Activated naive CD8-positive, alpha-beta T cell treated with anti-CD3 and anti-CD28 coated beads, Interleukin-2, amount 50 U/mL, for 24 hours (primary cell): ENCODE measurements around the gene CD320.

Experiments used
- ATAC-seq: fragments of 150-1000 bp; cut with Tn5 transposase; one replicate; pipeline ENCODE4 v1.10.0; 2021
- DNase-seq: peaks from one replicate; pipeline ENCODE4 v3.0.0; 2021
- H3K27ac Mint-ChIP-seq: one replicate; pipeline ENCODE4 v1.8.0; 2021; ENCODE audit warnings: mild to moderate bottlenecking, mixed read lengths
- H3K27me3 Mint-ChIP-seq: one replicate; pipeline ENCODE4 v1.8.0; 2021; ENCODE audit warnings: mixed read lengths
- H3K36me3 Mint-ChIP-seq: one replicate; pipeline ENCODE4 v1.8.0; 2021; ENCODE audit warnings: low read depth, mixed read lengths
- H3K4me1 Mint-ChIP-seq: one replicate; pipeline ENCODE4 v1.8.0; 2021; ENCODE audit warnings: mixed read lengths
- H3K4me3 Mint-ChIP-seq: one replicate; pipeline ENCODE4 v1.8.0; 2021; ENCODE audit warnings: mild to moderate bottlenecking, moderate library complexity, mixed read lengths
- H3K9me3 Mint-ChIP-seq: one replicate; pipeline ENCODE4 v1.8.0; 2021; ENCODE audit warnings: mixed read lengths

The CD320 gene

DNA sequence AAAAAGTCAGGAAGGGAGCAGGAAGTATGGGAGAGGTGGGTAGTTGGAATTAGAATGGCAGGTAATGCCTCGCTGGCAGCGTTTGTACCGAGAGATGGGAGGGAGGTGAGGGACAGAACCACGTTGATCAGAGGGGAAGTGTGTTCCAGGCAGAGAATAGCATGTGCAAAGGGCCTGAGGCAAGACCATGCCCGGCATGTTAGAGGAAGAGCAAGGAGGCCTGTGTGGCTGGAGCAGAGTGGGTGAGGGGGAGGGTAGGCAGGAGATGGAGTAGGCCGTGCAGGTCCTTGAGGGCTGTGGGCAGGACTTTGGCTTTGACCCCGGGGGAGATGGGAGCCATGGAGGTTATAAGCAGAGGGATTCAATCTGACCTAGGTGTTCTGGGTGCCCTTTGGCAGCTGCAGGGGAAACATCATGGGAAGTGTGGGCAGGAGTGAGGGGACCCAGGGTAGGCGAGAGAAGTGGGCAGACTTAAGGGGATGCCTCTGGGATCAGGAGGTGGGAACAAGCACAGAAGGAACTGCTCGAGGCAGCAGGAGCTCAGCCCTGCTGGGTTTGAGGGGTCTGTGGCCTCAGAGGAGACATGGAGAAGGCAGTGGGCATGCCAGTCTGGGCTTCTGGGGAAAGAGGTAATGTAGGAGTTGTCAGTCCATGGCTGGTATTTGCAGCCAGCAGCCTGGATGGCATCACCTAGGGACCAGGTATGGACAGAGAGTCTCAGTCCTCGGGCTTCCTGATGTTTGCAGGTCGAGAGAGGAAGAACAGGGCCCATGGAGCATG lies 48.8 kb downstream of the CD320 start:
- no peak for ATAC-seq
- Mint-ChIP-seq H3K27me3 (no peaks in the 10 kb centered on the region), H3K4me1 (no peaks in the 10 kb centered on the region), H3K9me3 (no peaks in the 10 kb centered on the region), H3K4me3 (no peak overlapping the region), H3K27ac (no peak overlapping the region), H3K36me3 (peaks cover 3% of the 10 kb centered on the region)
- no peak for DNase-seq

DNA sequence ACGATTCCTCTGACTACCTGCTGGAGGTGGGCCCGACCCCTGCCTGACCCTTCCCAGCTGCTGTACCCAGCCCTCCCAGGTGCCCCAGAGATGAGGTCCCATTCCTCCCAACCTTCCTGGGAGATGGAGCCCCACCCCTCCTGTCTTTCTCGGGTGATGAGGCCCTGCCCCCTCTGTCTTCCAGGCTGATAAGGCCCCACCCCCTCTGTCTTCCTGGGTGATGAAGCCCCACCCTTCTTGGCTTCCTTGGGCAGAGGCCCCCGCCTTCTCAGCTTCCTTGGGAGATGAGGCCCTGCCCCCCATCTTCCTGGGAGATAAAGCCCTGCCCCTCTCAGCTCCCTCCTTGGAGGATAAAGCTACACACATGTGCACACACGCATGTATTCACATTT lies 51.1 kb downstream of the CD320 start:
- H3K9me3 Mint-ChIP-seq, result no peaks in the 10 kb centered on the region
- no peak for ATAC-seq
- H3K27me3 Mint-ChIP-seq, result no peaks in the 10 kb centered on the region
- H3K4me3 Mint-ChIP-seq, result no peak overlapping the region
- H3K4me1 Mint-ChIP-seq, result peaks cover 1% of the 10 kb centered on the region
- H3K27ac Mint-ChIP-seq, result no peak overlapping the region
- peaks cover 3% of the 10 kb centered on the region for H3K36me3 Mint-ChIP-seq
- DNase-seq, result no peak

DNA sequence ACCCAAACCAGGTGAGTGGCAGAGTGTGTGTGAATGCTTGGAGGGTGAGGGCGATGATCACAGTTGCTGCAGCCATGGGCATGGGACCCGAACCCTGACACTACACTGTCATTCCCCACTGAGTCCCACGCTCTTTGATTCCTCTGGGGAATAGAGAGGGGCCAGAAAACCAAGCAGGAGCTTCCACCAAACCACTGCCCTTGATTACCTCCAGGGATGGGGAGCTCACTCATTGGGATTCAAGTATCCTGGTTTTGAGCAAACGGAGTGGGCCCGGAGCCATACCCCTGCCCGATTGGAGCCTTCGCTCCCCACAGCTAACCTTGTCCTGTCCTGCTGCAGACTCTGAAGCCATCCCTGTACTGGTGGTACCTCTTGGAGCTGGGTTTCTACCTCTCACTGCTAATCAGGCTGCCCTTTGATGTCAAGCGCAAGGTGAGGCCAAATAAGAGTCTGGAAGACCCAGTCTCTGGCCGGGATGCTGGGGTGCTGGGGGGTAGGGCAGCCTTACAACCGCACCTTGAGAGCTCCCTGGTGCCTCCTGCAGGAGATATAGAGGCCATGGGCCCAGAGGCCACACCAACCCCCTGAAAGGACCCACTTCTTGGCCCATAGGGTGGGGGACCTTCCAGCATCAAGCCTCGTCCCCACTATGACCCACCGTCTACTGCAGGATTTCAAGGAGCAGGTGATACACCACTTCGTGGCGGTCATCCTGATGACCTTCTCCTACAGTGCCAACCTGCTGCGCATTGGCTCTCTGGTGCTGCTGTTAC lies 51.7 kb downstream of the CD320 start:
- ATAC-seq (no peak), DNase-seq (no peak)
- Mint-ChIP-seq H3K27me3 (no peaks in the 10 kb centered on the region), H3K27ac (no peak overlapping the region), H3K36me3 (peaks cover 3% of the 10 kb centered on the region), H3K9me3 (no peaks in the 10 kb centered on the region), H3K4me3 (no peak overlapping the region), H3K4me1 (peaks cover 1% of the 10 kb centered on the region)

DNA sequence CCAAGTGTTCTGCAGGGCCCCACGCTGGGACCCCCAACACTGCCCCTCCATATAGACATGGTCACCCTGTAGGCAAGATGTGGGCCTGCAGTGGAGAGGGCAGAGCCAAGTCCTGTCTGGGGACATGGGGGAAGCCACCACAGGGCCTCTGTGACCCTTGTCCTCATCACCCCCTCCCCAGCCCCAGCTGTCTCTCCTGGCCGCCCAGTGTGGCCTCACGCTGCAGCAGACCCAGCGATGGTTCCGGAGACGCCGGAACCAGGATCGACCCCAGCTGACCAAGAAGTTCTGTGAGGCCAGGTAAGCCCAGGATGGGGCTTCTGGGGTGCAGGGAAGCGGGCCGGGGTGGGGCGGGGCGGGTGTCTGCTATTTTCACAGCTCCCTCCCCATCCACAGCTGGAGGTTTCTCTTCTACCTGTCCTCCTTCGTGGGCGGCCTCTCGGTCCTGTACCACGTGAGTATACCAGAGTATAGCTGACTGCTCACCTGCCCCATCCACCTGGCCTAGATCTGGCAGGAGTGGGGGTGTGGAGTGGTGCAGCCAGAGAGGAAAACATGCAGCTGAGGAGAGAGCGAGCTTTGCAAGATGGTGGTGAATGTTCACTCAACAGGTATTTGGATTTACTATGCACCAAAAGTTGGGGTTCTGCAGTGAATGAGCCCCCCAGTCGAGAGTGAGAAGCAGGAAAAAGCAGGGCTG lies 52.6 kb downstream of the CD320 start:
- Mint-ChIP-seq H3K9me3 (no peaks in the 10 kb centered on the region), H3K27ac (no peak overlapping the region), H3K4me1 (peaks cover 1% of the 10 kb centered on the region), H3K27me3 (no peaks in the 10 kb centered on the region), H3K4me3 (no peak overlapping the region), H3K36me3 (peaks cover 3% of the 10 kb centered on the region)
- DNase-seq (no peak), ATAC-seq (no peak)

DNA sequence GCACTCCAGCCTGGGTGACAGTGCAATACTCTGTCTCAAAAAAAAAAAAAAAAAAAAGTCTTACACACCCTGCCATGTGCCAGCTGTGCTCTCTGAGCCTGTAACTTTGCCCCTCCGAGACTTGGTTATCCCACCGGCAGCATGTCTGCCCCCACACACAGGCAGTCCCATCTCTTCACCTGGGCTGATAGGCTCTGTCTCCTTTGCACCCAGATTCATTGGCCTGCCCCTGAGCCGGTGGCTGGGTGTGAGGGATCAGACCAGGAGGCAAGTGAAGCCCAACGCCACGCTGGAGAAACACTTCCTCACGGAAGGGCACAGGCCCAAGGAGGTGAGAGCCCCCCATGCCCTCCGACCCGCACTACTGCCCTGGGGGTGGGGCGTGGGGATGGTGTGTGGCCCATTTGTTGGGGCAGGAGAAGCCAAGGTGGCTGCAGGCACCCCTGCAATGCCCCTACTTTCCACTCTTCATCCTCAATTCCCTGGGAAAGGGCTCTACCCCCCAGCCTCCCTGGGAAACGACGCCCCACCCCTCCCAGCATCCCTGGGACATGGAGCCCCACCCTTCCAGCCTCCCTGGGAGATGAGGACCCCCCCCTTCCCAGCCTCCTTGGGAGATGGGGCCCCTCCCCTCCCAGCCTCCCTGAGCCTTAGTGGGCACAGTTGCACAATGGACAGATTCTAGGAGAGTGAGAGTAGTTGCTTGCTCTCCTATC lies 53.7 kb downstream of the CD320 start:
- Mint-ChIP-seq H3K4me3 (no peak overlapping the region), H3K27me3 (no peaks in the 10 kb centered on the region), H3K27ac (no peak overlapping the region), H3K9me3 (no peaks in the 10 kb centered on the region), H3K4me1 (peaks cover 1% of the 10 kb centered on the region), H3K36me3 (peaks cover 3% of the 10 kb centered on the region)
- no peak for DNase-seq
- ATAC-seq, result no peak

DNA sequence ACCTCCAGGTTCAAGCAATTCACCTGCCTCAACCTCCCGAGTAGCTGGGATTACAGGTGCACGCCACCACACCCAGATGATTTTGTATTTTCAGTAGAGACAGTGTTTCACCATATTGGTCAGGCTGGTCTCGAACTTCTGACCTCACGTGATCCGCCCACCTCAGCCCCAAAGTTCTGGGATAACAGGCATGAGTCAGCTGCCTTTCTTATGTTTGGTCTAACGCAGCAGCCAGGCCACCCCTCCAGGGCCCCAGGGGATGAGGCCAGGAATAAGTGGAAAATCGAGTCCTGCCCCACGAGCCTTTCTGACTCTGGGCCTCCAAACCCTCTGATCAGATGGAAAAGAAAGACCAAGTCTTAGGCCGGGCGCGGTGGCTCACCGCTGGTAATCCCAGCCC lies 54.5 kb downstream of the CD320 start:
- H3K4me3 Mint-ChIP-seq, result no peak overlapping the region
- DNase-seq (no peak), ATAC-seq (no peak)
- peaks cover 6% of the 10 kb centered on the region for H3K36me3 Mint-ChIP-seq
- no peaks in the 10 kb centered on the region for H3K9me3 Mint-ChIP-seq
- H3K4me1 Mint-ChIP-seq, result peaks cover 1% of the 10 kb centered on the region
- H3K27me3 Mint-ChIP-seq, result no peaks in the 10 kb centered on the region
- H3K27ac Mint-ChIP-seq, result no peak overlapping the region

DNA sequence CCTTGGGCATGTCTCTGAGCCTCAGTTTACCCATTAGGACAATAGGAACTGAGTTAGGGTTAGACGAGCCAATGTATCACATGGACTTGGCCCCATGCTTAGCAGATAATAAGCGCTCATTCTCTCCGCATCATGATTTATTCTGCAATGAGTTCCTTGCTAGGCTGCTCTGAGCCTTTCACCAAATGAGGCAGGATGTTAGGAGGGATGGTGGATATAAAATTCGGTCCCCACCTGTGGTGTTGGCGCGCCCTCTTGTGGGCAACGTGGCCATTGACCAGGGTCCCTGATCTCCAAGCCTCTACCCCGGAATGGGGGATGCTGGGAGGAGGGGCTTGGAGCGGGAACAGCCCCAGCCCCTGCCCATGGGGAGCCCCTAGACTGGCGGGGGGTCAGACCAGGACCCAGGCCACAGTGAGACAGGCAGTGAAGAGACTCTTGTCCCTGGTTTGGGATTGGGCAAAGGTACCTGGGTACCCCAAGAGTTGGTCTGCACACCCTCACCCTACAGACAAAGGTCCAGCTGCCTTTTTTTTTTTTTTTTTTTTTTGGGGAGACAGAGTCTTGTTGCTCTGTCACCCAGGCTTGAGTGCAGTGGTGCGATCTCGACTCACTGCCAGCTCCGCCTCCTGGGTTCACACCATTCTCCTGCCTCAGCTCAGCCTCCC lies 55.1 kb downstream of the CD320 start:
- peaks cover 12% of the 10 kb centered on the region for H3K36me3 Mint-ChIP-seq
- ATAC-seq, result peak; percentile 75
- no peaks in the 10 kb centered on the region for H3K27me3 Mint-ChIP-seq
- DNase-seq, result peak; percentile 85
- no peaks in the 10 kb centered on the region for H3K9me3 Mint-ChIP-seq
- peaks cover 1% of the 10 kb centered on the region for H3K4me1 Mint-ChIP-seq
- no peak overlapping the region for H3K4me3 Mint-ChIP-seq
- H3K27ac Mint-ChIP-seq, result no peak overlapping the region
